Activated gamma-delta T cell (primary cell): Measurements from ENCODE around the gene CLDN10.
"Not testable (repeated sequence)": the region's sequence is repeated elsewhere in the genome, so short reads cannot be mapped to it uniquely, and the experiment has no call there.

ENCODE experiments used
- DNase-seq: peaks from one replicate; lab custom pipeline; 2025; lab: John Stamatoyannopoulos, UW

Gene CLDN10

DNA sequence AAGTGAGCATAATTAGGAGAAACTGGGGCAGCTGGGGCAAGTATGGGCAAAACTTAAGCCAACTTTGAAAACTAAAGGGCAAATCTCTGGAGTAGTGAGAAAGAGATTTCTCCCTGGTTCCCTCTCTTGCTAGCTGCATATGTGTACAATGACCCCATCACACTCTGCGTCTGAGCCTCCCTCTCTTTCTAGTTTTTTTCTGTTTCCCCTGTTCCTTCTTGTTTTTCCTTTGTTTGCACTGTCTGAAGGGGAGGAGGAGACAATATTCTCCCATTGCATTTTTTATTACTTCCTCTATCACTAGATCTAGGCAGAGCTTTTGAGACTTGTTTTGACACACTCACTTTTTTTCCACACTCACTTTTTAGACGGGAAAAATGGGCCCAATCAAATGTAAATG, 11.2 kb upstream of the CLDN10 start:
- no peak for DNase-seq

DNA sequence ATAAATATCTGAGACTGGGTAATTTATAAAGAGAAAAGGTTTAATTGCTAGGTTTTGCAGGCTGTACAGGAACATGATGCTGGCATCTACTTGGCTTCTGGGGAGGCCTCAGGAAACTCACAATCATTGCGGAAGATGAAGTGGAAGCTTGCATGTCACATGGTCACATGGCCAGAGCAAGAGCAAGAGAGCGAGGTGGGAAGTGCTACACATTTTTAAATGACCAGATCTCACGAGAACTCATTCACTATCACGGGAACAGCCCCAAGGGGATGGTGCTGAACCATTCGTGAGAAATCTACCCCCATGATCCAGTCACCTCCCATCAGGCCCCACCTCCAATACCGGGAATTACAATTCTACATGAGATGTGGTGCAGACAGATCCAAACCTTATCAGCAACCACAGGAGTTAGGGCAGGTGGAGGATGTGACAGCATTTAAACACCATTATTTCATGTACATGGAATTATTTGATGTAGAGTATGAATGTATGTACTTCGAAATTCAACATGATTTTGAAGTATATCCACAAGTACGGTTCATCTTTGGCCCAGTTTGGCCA, 10.5 kb upstream of the CLDN10 start:
- DNase-seq: no peak

DNA sequence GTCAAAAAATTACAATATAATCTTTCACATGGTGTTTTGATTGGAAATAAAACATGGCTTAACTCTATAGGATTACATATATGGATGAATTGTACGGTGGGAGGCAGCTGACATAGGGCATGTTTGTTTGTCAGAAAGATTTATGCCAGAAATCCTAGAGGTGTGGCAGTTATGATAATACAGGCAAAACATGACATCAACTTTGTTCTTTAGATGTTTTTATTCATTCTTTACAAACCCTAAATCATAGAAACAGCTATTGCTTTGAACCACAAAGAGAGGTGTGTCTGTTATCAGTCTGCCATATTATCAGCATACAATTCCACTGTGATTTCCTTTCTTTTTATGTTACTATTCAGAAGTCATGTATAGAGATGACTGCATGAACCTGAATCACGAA, 8.2 kb upstream of the CLDN10 start:
- no peak for DNase-seq

DNA sequence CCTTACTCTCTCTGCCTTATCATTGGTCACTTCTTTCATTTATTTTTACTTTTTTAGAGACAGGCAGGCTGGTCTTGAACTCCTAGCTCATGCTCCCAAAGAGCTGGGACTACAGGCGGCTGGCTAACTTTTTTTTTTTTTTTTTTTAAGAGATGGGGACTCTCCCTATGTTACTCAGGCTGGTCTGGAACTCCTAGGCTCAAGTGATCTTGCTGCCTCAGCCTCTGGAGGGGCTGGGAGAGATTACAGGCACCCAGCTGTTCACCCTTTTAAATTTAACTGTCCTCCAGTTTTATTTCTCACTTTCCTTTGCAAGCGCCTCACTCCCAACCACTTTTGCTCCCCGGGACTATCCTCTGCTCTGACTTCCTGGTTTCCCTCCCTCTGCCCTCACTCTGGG, 5.6 kb upstream of the CLDN10 start:
- no peak for DNase-seq

DNA sequence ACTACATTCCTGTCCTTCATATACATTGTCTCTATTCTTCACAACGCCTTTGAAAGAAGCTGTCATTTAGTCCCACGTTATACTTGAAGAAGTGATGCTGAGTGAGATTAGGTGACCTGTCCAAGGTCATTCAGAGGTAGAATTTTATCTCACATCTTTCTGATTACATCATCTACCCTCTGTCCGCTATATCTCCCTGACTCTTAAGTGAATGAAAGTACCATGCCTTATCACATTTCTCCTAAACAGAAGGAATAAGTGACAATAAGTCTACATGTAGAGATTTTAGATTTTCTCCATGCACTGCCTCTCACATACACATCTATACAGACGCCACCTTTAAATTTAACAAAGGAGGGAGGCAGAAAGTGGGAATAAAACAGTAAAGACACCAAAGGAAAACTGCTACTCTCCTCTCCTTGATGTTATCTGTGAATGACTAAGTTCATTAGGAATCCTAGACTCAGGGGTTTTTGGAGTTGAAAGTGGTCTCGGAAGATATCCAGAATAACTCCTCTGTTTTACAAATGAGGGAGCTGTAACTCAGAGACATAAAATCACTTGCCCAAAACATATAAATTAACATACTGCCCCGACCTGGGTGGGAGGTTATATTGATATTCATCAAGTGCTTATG, 4.9 kb upstream of the CLDN10 start:
- no peak for DNase-seq

- no peak for DNase-seq
These were observed 347 bp upstream of the CLDN10 start for GRCh38 chr13:95552208-95552538.

GRCh38 chr13:95553581-95554385, 1.3 kb downstream of the CLDN10 start:
- DNase-seq: no peak

DNA sequence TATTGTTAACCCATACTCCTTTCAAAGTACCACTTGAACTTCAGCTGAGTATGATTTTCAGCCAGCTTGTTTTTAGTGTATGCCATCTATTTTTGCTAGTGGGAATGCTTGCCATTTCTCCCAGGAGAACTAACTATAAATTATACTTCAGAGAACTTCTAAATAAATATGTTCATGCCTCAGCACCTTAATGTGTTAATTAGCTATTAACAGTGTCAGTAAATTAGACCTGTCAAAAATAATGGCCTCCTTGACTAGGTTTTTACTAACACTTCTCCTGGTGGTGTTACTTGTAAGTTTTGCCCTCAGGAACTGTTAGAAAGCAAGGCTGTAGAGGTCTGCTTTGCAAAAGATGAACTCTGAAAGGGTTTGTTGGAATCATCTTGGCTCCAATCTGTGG, 4.5 kb downstream of the CLDN10 start:
- DNase-seq: no peak

- no peak for DNase-seq
These were observed 6.6 kb downstream of the CLDN10 start for GRCh38 chr13:95559100-95559499.

DNA sequence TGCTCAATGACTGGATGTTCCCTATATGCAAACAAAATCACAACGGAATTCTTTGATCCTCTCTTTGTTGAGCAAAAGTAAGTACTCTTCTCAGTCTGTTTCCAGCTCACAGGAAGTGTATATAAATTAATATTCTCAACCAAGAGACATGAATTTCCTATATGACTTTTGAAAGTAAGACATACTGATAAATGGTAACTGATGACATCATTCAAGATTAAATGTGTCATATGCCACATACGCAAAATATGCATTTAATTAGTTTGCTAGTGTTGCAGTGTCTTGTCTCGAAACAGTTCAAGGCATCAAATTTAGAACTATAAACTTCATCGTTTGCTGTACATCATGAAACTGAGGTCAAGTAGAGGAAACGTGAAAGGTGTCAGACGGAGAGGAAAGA, 7.9 kb downstream of the CLDN10 start:
- no peak for DNase-seq

DNA sequence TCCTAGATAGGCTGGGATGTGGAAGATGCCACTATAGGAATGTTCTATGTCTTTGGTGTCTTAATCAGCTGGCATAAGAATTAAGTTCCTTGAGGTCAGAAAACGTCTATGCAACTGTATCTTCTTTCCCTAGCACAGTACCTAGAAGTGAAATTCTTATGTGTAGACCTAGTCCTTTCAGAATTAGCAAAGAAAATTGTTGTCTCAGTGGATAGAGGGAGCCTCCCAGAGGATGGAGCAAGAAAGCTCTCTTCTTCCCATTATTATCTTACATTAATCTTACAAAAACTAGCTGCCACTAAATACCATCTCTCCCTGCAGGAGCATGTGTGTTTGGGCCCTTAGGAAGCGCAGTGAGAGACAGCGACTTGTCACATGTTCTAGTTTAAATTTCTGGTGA, 11.6 kb downstream of the CLDN10 start:
- no peak for DNase-seq

DNA sequence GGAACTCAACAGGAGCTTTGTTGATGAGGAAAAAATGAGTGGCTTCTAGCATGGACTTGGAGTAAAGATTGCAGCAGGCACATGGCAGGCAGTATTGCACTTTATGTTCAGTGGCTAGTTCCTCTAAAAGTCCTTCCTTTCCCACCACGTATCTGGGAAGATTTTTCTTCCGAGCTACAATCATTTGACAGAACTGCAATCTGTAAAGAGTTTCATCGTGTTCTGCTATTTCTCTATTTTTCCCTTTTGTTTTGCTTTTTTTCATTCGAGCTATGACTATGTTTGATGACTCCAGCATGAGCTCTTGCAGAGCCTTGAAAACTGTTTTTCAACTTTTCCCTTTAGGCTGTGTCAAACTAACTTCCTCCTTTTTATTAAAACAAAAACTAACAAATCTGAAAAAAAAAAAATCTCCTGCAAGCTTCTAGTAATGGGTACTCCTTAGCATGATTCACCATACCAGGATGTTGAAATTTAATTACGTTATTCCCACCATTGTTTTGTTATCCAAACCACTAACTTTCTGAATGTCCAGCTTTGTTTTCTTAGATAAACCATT, 12.3 kb downstream of the CLDN10 start:
- no peak for DNase-seq

DNA sequence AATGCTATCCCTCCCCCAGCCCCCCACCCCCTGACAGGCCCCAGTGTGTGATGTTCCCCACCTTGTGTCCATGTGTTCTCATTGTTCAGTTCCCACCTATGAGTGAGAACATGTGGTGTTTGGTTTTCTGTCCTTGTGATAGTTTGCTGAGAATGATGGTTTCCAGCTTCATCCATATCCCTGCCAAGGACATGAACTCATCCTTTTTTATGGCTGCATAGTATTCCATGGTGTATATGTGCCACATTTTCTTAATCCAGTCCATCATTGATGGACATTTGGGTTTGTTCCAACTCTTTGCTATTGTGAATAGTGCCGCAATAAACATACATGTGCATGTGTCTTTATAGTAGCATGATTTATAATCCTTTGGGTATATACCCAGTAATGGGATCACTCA, 13.2 kb downstream of the CLDN10 start:
- not testable (repeated sequence) for DNase-seq

- no peak for DNase-seq
These were observed 15.6 kb downstream of the CLDN10 start for GRCh38 chr13:95568131-95568530.

DNA sequence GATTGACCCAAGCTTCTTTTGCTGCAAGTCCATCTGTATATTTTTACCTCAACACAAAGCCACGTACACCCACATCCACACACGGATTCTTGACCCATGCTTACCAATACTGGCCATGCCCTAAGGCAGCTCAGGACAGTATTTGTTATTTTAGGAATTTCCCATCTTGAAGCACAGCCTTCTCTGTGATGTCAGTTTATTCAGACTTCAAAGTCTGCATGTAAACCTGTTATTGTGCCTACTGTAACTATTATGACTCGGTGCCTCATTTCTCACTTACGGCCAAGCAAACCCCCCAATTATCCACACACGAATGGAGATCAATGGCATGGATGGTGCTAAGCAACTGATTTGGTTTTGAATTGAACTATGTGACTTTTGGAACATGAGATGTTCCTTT, 17.5 kb downstream of the CLDN10 start:
- DNase-seq: no peak

GRCh38 chr13:95571941-95572340, 19.4 kb downstream of the CLDN10 start:
- no peak for DNase-seq

- no peak for DNase-seq
These were observed 20.7 kb downstream of the CLDN10 start for GRCh38 chr13:95573221-95573620.

- no peak for DNase-seq
These were observed 26.8 kb downstream of the CLDN10 start for GRCh38 chr13:95579303-95579702.

DNA sequence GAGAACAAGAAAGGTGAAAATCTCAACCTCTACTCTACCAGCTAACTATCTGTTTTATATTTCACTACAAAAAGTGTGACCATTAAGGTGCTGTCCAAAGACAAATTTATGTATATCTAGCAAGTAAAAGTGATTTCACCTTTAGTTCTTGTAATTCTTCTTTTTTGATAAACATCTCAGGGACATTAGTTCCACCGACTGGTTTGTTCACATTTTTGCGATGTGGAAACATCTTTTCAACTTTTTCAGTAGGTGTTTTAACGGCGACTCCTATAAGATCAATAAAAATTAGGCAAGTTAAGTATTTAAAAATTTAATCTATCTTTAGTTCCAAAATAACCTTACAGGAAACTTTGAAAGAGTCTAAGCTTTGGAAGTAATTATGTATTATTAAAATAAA, 33.3 kb downstream of the CLDN10 start:
- no peak for DNase-seq

- DNase-seq: no peak
These were observed 35.6 kb downstream of the CLDN10 start for GRCh38 chr13:95588134-95588533.

DNA sequence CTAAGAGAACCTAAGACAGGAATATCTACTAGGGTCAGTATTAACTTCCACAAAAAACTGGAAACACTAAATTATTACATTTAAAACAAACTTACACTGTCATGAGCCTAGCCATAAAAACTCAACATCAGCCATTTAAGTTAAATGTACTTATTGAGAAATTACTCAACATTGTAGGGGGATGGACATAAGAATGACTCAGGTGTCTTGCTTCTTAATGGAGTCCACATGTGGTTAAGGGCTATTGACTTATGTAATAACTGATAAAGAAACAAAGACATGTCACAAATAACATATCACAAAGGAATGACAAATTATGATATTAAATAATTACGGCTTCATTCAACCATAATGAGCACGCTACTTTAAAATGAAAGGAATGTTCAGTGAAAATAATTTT, 36.2 kb downstream of the CLDN10 start:
- DNase-seq: no peak

GRCh38 chr13:95593462-95593861, 40.9 kb downstream of the CLDN10 start:
- DNase-seq: no peak

GRCh38 chr13:95596701-95597100, 44.2 kb downstream of the CLDN10 start:
- DNase-seq: no peak
